Osteocyte (in vitro differentiated cells): ENCODE data around the gene DUSP5. TPM values are rescaled to one million over a fixed set of nuclear protein-coding genes. Genes with fewer than 3 reads are reported as not detected.

Source experiments
- DNase-seq: peaks from one replicate; pipeline ENCODE4 v3.0.0; 2021; ENCODE audit warnings: mixed read lengths; ENCODE audit not compliant: unreplicated experiment; ENCODE audit errors: extremely low spot score
- H3K27ac Mint-ChIP-seq: one replicate; pipeline ENCODE4 v1.8.0; 2021; ENCODE audit warnings: mild to moderate bottlenecking, mixed read lengths; ENCODE audit not compliant: unreplicated experiment
- H3K27me3 Mint-ChIP-seq: one replicate; pipeline ENCODE4 v1.8.0; 2021; ENCODE audit warnings: mixed read lengths; ENCODE audit not compliant: unreplicated experiment
- H3K36me3 Mint-ChIP-seq: one replicate; pipeline ENCODE4 v1.8.0; 2021; ENCODE audit warnings: mixed read lengths; ENCODE audit not compliant: unreplicated experiment
- H3K4me1 Mint-ChIP-seq: one replicate; pipeline ENCODE4 v1.8.0; 2021; ENCODE audit warnings: mixed read lengths; ENCODE audit not compliant: unreplicated experiment
- H3K4me3 Mint-ChIP-seq: one replicate; pipeline ENCODE4 v1.8.0; 2021; ENCODE audit warnings: mild to moderate bottlenecking, moderate library complexity, mixed read lengths; ENCODE audit not compliant: unreplicated experiment
- H3K9me3 Mint-ChIP-seq: one replicate; pipeline ENCODE4 v1.8.0; 2021; ENCODE audit warnings: mixed read lengths; ENCODE audit not compliant: unreplicated experiment
- total RNA-seq: library from RNA; stranded (reverse); gene quantifications from 2 replicates; pipeline ENCODE4 v1.2.1, GENCODE V29; 2021
- TF ChIP-seq, protein P1 (sequence below): fragments of 200-600 bp; sonication (generic); IDR thresholded peaks from 2 replicates; pipeline ENCODE4 v1.5.0; 2021; ENCODE audit warnings: antibody characterized with exemption, mild to moderate bottlenecking, moderate library complexity

The DUSP5 gene
- total RNA-seq, 1 donor from 2014 or later: 16.1 TPM

DNA sequence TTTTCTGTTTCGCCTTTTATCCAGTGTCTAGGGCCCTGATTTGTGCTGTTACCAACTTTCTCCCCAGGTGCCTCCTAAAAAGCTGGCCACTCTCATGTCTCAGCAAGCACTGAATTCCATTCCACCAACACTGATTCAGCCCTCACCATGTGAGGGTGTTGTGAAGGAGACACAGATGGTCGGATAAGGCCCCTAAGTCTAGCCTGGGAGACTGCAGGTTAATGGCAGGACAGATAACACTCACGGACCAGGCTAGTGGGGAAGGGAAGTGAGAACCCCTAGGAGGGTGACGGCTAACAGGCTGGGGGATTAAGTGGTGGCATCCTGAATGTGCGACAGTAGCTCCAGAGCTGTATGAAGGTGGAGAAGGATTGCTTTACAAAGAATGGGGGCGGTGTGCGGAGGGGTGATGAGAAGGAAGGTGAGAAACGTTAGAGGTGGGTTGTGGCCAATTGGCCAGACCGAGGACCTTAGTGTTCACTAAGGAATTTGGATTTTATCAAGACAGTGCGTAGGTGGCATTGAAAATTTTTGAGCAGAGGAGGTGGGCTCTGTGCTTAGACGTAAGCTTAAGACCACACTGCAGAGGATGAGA, 3.8 kb upstream of the DUSP5 start:
- H3K4me1 Mint-ChIP-seq: peaks cover 46% of the 10 kb centered on the region
- H3K27ac Mint-ChIP-seq: peak overlapping the region; percentile 11
- H3K9me3 Mint-ChIP-seq: no peaks in the 10 kb centered on the region
- H3K4me3 Mint-ChIP-seq: no peak overlapping the region
- no peaks in the 10 kb centered on the region for H3K27me3 Mint-ChIP-seq
- TF ChIP-seq, protein P1, sequence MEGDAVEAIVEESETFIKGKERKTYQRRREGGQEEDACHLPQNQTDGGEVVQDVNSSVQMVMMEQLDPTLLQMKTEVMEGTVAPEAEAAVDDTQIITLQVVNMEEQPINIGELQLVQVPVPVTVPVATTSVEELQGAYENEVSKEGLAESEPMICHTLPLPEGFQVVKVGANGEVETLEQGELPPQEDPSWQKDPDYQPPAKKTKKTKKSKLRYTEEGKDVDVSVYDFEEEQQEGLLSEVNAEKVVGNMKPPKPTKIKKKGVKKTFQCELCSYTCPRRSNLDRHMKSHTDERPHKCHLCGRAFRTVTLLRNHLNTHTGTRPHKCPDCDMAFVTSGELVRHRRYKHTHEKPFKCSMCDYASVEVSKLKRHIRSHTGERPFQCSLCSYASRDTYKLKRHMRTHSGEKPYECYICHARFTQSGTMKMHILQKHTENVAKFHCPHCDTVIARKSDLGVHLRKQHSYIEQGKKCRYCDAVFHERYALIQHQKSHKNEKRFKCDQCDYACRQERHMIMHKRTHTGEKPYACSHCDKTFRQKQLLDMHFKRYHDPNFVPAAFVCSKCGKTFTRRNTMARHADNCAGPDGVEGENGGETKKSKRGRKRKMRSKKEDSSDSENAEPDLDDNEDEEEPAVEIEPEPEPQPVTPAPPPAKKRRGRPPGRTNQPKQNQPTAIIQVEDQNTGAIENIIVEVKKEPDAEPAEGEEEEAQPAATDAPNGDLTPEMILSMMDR: no peak
- H3K36me3 Mint-ChIP-seq: peaks cover 3% of the 10 kb centered on the region
- no peak for DNase-seq

DNA sequence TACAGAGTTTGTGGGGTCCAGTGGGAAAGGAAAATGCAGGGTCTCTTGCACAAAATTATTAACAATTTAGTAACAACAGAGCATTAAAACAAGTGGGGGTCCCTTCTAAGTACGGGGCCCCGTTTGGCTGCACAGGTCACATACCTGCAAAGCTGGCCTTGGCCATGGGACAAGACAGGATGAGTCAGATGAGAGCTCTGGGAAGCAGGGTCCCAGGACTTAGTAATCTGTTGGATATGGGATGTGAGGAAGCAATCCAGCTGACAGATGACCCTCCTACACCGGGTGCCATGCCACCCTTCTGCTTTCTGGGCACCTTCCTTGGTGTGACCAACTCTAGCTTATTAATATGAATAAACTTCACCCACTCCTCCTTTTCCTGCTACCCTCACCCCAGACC, 3.2 kb upstream of the DUSP5 start:
- H3K36me3 Mint-ChIP-seq: peaks cover 3% of the 10 kb centered on the region
- peaks cover 46% of the 10 kb centered on the region for H3K4me1 Mint-ChIP-seq
- no peak overlapping the region for H3K4me3 Mint-ChIP-seq
- no peaks in the 10 kb centered on the region for H3K9me3 Mint-ChIP-seq
- H3K27ac Mint-ChIP-seq: no peak overlapping the region
- TF ChIP-seq, protein P1: no peak
- DNase-seq: no peak
- H3K27me3 Mint-ChIP-seq: no peaks in the 10 kb centered on the region

DNA sequence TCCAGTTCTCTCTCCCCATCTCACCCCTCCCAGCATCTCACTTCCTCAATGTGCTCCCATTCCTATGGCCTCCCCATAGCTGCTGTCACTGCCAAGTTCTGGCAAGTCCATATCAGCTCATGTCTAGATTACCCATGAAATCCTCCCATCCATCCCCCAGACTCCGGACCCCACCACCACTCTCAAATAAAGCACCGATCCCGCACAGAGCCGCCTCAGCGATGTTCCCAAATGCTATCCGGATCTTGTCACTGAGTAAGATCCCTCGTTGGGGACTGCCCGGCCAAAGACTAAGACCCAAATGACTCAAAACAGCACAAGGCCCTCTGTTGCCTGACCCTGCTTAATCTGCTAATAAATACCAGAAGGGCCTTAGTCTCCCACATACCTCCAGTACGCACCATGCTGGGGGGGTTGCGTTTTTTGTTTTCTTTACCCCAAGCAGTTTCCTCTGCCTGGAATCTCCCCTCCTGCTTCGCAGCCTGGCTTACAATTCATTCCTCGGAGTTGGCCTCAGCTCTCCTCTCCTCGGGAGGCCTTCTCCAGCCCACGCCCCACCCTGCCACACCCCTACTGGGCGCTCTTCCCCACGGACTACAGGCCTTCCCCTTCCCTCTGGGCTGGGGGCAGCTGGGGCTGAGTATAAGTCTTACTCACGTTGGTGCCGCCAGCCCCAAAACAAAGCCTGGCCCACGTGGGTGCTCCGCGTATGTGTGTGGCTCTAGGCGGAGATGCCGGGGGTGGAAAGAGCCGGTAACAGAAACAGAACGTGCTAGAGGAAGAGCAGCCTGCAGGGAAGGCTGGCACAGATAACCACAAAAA, 1.8 kb upstream of the DUSP5 start:
- Mint-ChIP-seq H3K27me3 (no peaks in the 10 kb centered on the region), H3K4me1 (peaks cover 59% of the 10 kb centered on the region), H3K36me3 (peaks cover 3% of the 10 kb centered on the region)

DNA sequence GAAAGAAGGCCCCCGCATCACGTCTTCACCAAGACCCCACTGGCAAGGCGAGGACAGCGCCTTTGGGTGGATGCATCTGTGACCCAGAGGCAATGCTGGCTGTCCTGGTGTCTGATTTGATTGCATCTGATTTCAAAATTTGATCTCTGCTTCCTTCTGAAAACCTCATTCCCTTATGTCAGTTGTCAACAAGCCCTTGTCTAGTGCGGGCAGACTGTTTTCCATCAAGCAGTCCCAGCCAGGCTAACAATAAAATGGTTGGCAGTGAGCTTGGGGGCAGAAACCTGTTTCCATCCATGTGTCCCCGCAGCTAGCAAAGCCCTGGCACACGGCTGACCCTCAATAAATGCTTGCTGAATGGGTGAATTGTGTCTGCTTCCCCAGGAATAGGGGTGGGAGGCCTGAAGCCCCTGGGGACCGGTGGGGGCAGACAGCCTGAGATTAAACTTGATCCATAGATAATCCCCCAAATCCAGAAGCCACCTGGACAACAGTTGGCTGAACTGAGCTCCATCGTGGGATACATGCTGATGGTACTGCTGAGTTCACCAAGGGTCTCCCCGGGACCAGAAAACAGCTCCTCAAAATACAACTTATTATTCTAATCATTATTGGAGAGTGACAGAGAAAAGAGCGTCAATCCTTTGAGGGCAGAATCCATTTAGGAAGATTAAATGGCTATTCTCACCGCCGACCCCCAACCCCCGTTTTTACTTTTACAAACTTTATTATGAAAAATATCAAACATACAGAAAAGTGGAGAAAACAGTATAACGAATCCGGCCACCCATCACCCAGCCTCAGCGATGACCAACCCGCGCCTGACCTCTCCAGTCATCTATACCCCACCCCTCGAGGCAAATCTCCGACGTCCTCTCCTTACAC, 912 bp upstream of the DUSP5 start:
- H3K4me3 Mint-ChIP-seq: peak overlapping the region; percentile 91
- H3K36me3 Mint-ChIP-seq: peaks cover 3% of the 10 kb centered on the region
- no peaks in the 10 kb centered on the region for H3K27me3 Mint-ChIP-seq
- peaks cover 60% of the 10 kb centered on the region for H3K4me1 Mint-ChIP-seq
- H3K27ac Mint-ChIP-seq: peak overlapping the region; percentile 94
- TF ChIP-seq, protein P1: no peak
- H3K9me3 Mint-ChIP-seq: no peaks in the 10 kb centered on the region
- no peak for DNase-seq

More for the DNA sequence above, 1.8 kb upstream of the DUSP5 start:
- Mint-ChIP-seq H3K27ac (peak overlapping the region; percentile 94), H3K4me3 (peak overlapping the region; percentile 91), H3K9me3 (no peaks in the 10 kb centered on the region)
- TF ChIP-seq, protein P1: no peak
- no peak for DNase-seq
